Left lung (tissue), 10 donors: ENCODE measurements around the gene RRP12. TPM values are rescaled to one million over a fixed set of nuclear protein-coding genes. Genes with fewer than 3 reads are reported as not detected.
A peak's percentile ranks its signal among the peaks of the same experiment; 100 is the strongest.

Source experiments
- ATAC-seq: fragments of 200-7000 bp; cut with Tn5 transposase; one replicate; pipeline ENCODE4 v1.9.1; 2020; ENCODE audit warnings: moderate library complexity
- DNase-seq, 4 donors: peaks; one replicate each; pipeline ENCODE4 v3.0.0-alpha.2; 2013 to 2020
- H3K27ac ChIP-seq, 2 donors: fragments of 200-600 bp; sonication (generic) in 1 of 2; one replicate each; pipeline versions ENCODE4 v1.5.0 to v1.8.0; 2020 to 2021
- H3K27me3 ChIP-seq, 2 donors: fragments of 200-600 bp; sonication (generic) in 1 of 2; one replicate each; pipeline versions ENCODE4 v1.5.0 to v1.8.0; 2020 to 2021
- H3K36me3 ChIP-seq, 2 donors: fragments of 200-600 bp; sonication (generic) in 1 of 2; one replicate each; pipeline versions ENCODE4 v1.5.0 to v1.8.0; 2020 to 2021
- H3K4me1 ChIP-seq, 2 donors: fragments of 200-600 bp; one replicate each; pipeline ENCODE4 v1.8.0; 2021
- H3K4me3 ChIP-seq, 2 donors: fragments of 200-600 bp; sonication (generic) in 1 of 2; one replicate each; pipeline versions ENCODE4 v1.5.0 to v1.8.0; 2020 to 2021; ENCODE audit warnings: mild to moderate bottlenecking in 1 of 2
- H3K9me3 ChIP-seq, 2 donors: fragments of 200-600 bp; sonication (generic) in 1 of 2; one replicate each; pipeline versions ENCODE4 v1.5.0 to v1.8.0; 2020 to 2021
- CTCF ChIP-seq, 2 donors: fragments of 200-600 bp; sonication (generic) in 1 of 2; IDR thresholded peaks; one replicate each; pipeline versions ENCODE4 v1.5.0 to v1.8.0; 2021; ENCODE audit warnings: antibody characterized with exemption in 2 of 2
- intact Hi-C, 2 donors: fragments of 100-400 bp; cut with DNase I; formaldehyde crosslinking; loops; one replicate each; pipeline versions ENCODE4 v1.11.2 to v1.14.2; 2022
- polyA plus RNA-seq, 6 donors: library from polyadenylated mRNA; unstranded; fragments of 120-200 nt; gene quantifications; one replicate each; pipeline ENCODE4 v1.2.1, GENCODE V29; 2013; ENCODE audit not compliant: insufficient read length in 6 of 6
- total RNA-seq, 2 donors: library from RNA; stranded (reverse); fragmentation: NEBNext Ultra II Directional; extraction: Animal tissue kit (Norgen Biotek cat#: 25700); gene quantifications; one replicate each; pipeline ENCODE4 v1.2.1, GENCODE V29; 2021
- donor health status: DM: no; HTN: yes; CAD: no.
- donor health status: DM: no; HTN: no; CAD: no.

RRP12 gene
- total and polyA plus RNA-seq, 8 donors: 21.2 to 40.4 (median 24.8) TPM

GRCh38 chr10:97434055-97434454, 32.9 kb upstream of the RRP12 start:
- peaks cover 0 to 92% of the 10 kb centered on the region in 2 donors for H3K36me3 ChIP-seq
- H3K27ac ChIP-seq: no peak overlapping the region
- DNase-seq (no peak), ATAC-seq (no peak)
- intact Hi-C loops: no loop called here
- no peak overlapping the region for H3K4me3 ChIP-seq
- no peak for TF ChIP-seq CTCF (IDR thresholded peaks at IDR 0.05)
- no peaks in the 10 kb centered on the region for H3K9me3 ChIP-seq
- H3K27me3 ChIP-seq: no peaks in the 10 kb centered on the region
- H3K4me1 ChIP-seq: peaks cover 0 to 9% of the 10 kb centered on the region in 2 donors

- Histone ChIP-seq H3K36me3 (peaks cover 0 to 40% of the 10 kb centered on the region in 2 donors), H3K4me3 (peak overlapping the region in 1 of 2 donors; percentile 98), H3K4me1 (peaks cover 19 to 52% of the 10 kb centered on the region in 2 donors), H3K9me3 (no peaks in the 10 kb centered on the region), H3K27ac (peak overlapping the region; percentile 93 to 94), H3K27me3 (no peaks in the 10 kb centered on the region)
- DNase-seq (no peak), ATAC-seq (no peak)
- intact Hi-C loops: no loop called here
- TF ChIP-seq CTCF (IDR thresholded peaks at IDR 0.05): no peak
Observed at GRCh38 chr10:97428572-97428981, 27.4 kb upstream of the RRP12 start.

GRCh38 chr10:97427571-97428179, 26.5 kb upstream of the RRP12 start:
- peak overlapping the region; percentile 93 to 98 for H3K4me3 ChIP-seq
- intact Hi-C loops: no loop called here

GRCh38 chr10:97426776-97427570, 25.8 kb upstream of the RRP12 start:
- no peaks in the 10 kb centered on the region for H3K9me3 ChIP-seq
- peak; percentile 13 for ATAC-seq
- peaks cover 19 to 68% of the 10 kb centered on the region in 2 donors for H3K4me1 ChIP-seq
- peak overlapping the region; percentile 93 to 94 for H3K27ac ChIP-seq
- DNase-seq: peak in 1 of 4 donors; percentile 74
- TF ChIP-seq CTCF (IDR thresholded peaks at IDR 0.05): no peak
- peaks cover 0 to 31% of the 10 kb centered on the region in 2 donors for H3K36me3 ChIP-seq
- peak overlapping the region; percentile 93 to 98 for H3K4me3 ChIP-seq
- no peaks in the 10 kb centered on the region for H3K27me3 ChIP-seq
- intact Hi-C loops: no loop called here

More at GRCh38 chr10:97427571-97428179, 26.5 kb upstream of the RRP12 start:
- H3K27me3 ChIP-seq: no peaks in the 10 kb centered on the region
- H3K36me3 ChIP-seq: peaks cover 0 to 36% of the 10 kb centered on the region in 2 donors
- H3K9me3 ChIP-seq: no peaks in the 10 kb centered on the region
- ATAC-seq (peak; percentile 35), DNase-seq (peak in 1 of 4 donors; percentile 60)
- H3K27ac ChIP-seq: peak overlapping the region; percentile 93 to 94
- H3K4me1 ChIP-seq: peaks cover 19 to 61% of the 10 kb centered on the region in 2 donors
- no peak for TF ChIP-seq CTCF (IDR thresholded peaks at IDR 0.05)
